ENCODE results near the gene DYNLT1. TPM values are rescaled to one million over a fixed set of nuclear protein-coding genes. Genes with fewer than 3 reads are reported as not detected.
"Not testable (repeated sequence)": the region's sequence is repeated elsewhere in the genome, so short reads cannot be mapped to it uniquely, and the experiment has no call there.

Gene DYNLT1
- total RNA-seq, 1 donor from 2014 or later, result 32.4 TPM

DNA sequence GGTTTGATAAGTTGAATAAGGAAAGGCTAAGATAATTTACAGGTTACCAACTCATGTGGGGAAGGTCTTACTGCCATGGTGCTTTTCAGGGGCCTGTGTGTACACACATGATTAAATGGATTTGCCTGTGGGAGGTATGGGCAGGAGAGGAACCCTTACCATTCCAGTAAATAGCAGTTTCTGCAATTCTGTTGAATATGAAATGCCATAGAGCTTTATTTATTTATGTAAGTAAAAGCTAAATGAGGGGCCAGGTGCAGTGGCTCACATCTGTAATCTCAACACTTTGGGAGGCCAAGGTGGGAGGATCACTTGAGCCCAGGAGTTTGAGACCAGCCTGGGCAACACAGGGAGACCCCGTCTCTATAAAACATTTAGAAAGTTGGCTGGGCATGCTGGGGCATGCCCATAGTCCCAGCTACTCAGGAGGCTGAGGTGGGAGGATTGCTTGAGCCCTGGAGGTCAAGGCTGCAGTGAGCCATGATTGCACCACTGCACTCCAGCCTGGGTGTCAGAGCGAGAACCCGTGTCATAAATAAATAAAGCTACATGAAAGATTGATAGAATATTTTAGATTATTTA, 11.9 kb downstream of the DYNLT1 start:
- H3K36me3 ChIP-seq (ENCODE audit: control insufficient read depth in 3 of 3, insufficient read depth in 3 of 3, low read length in 3 of 3), result peaks cover 17 to 25% (median 24%) of the 10 kb centered on the region in 3 donors
- H3K27ac ChIP-seq (ENCODE audit: low read depth, low read length), result peak overlapping the region; percentile 71
- H3K4me1 ChIP-seq (ENCODE audit: control insufficient read depth in 3 of 3, insufficient read depth in 3 of 3, low read length in 3 of 3), result peaks cover 30 to 41% (median 33%) of the 10 kb centered on the region in 3 donors
- H3K9ac ChIP-seq (ENCODE audit: low read depth in 1 of 3, low read length in 3 of 3), result peak overlapping the region in 1 of 3 donors; percentile 72
- not testable (repeated sequence) for H3K9me3 ChIP-seq (ENCODE audit: control insufficient read depth in 3 of 3, low read length in 3 of 3); H3K27me3 ChIP-seq (ENCODE audit: control insufficient read depth in 3 of 3, insufficient read depth in 3 of 3, low read length in 3 of 3); H3K4me3 ChIP-seq (ENCODE audit: low read length in 3 of 3)

DNA sequence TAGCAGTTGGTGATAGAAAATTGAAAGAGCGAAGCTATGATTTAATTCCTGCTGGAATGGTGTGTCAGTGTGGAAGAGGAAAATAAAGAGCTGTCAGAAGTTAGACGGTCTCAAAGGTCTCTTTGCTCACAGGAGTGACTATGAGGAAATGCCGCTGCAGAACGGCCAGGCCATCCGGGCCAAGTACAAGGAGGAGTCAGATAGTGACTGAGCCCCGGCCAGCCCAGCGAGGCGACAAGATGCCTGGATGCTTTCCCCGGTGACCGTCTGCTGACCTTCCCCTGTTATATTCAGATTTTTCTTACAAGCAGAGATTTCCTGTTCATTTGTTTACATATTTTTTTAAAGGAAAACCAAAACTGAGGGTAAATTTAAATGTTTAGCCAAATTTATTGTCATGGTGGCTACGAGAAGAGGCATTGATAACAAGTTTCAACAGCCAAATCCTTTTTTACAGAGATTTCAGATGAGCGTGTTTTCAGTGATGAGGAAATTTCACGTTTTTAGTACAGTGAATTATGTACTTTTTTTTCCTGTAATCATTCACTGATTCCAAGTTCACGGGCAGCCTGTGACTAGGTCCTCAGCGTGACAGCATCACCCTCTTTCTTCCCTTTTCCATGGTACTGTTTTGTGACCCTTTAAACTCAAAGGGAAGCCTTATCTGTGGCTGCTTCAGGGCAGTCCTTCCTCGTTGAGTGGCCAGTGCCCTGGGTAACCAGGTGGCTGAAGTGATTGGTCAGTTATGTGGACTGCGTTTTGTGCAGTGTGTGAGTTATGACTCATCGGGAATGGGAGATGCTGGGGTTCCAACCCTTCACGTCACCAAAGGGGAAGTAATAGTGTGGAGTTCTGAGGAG, 12.6 kb downstream of the DYNLT1 start:
- Histone ChIP-seq H3K36me3 (ENCODE audit: control insufficient read depth in 3 of 3, insufficient read depth in 3 of 3, low read length in 3 of 3) (peaks cover 20 to 24% (median 23%) of the 10 kb centered on the region in 3 donors), H3K9me3 (ENCODE audit: control insufficient read depth in 3 of 3, low read length in 3 of 3) (no peaks in the 10 kb centered on the region), H3K27ac (ENCODE audit: low read depth, low read length) (peak overlapping the region; percentile 71), H3K9ac (ENCODE audit: low read depth in 1 of 3, low read length in 3 of 3) (peak overlapping the region in 2 of 3 donors; percentile 10 to 72), H3K4me3 (ENCODE audit: low read length in 3 of 3) (peak overlapping the region in 1 of 3 donors; percentile 35), H3K27me3 (ENCODE audit: control insufficient read depth in 3 of 3, insufficient read depth in 3 of 3, low read length in 3 of 3) (no peaks in the 10 kb centered on the region), H3K4me1 (ENCODE audit: control insufficient read depth in 3 of 3, insufficient read depth in 3 of 3, low read length in 3 of 3) (peaks cover 30 to 44% (median 33%) of the 10 kb centered on the region in 3 donors)

DNA sequence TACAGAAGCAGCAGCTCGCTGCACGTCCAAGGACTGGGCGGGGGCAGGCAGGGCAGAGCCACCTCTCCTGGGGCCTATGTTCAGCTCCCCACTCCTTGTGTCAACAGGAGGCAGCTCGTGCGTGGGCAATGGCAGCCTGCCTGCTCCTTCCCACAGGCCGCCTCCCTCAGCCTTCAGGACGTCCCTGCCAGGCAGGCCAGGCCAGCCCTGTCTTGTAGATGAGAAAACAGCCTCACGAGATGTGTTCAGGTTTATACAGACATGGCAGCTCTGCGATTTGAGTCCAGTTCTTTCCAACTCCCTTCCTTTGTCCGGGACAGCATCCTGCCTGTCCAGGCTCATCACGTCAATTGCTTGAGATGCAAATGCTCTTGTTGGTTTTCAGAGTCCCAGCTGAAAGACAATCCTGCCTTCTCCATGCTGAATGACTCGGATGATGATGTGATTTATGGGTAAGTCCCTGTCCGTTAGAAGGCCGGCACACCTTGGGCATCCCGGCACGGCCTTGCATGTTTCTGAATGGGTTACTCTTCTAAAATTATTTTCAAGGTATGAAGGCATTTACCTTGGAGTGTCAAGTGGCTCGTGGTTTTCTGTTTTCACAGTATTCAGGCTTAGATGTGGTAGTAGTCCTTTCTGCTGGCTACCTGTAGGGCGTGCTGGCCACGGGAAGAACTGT, 13.5 kb downstream of the DYNLT1 start:
- peak overlapping the region in 1 of 3 donors; percentile 35 for H3K4me3 ChIP-seq (ENCODE audit: low read length in 3 of 3)
- H3K27me3 ChIP-seq (ENCODE audit: control insufficient read depth in 3 of 3, insufficient read depth in 3 of 3, low read length in 3 of 3), result no peaks in the 10 kb centered on the region
- H3K27ac ChIP-seq (ENCODE audit: low read depth, low read length), result peak overlapping the region; percentile 71
- peak overlapping the region in 1 of 3 donors; percentile 72 for H3K9ac ChIP-seq (ENCODE audit: low read depth in 1 of 3, low read length in 3 of 3)
- H3K9me3 ChIP-seq (ENCODE audit: control insufficient read depth in 3 of 3, low read length in 3 of 3), result no peaks in the 10 kb centered on the region
- peaks cover 22 to 27% (median 22%) of the 10 kb centered on the region in 3 donors for H3K36me3 ChIP-seq (ENCODE audit: control insufficient read depth in 3 of 3, insufficient read depth in 3 of 3, low read length in 3 of 3)
- peaks cover 30 to 44% (median 33%) of the 10 kb centered on the region in 3 donors for H3K4me1 ChIP-seq (ENCODE audit: control insufficient read depth in 3 of 3, insufficient read depth in 3 of 3, low read length in 3 of 3)

DNA sequence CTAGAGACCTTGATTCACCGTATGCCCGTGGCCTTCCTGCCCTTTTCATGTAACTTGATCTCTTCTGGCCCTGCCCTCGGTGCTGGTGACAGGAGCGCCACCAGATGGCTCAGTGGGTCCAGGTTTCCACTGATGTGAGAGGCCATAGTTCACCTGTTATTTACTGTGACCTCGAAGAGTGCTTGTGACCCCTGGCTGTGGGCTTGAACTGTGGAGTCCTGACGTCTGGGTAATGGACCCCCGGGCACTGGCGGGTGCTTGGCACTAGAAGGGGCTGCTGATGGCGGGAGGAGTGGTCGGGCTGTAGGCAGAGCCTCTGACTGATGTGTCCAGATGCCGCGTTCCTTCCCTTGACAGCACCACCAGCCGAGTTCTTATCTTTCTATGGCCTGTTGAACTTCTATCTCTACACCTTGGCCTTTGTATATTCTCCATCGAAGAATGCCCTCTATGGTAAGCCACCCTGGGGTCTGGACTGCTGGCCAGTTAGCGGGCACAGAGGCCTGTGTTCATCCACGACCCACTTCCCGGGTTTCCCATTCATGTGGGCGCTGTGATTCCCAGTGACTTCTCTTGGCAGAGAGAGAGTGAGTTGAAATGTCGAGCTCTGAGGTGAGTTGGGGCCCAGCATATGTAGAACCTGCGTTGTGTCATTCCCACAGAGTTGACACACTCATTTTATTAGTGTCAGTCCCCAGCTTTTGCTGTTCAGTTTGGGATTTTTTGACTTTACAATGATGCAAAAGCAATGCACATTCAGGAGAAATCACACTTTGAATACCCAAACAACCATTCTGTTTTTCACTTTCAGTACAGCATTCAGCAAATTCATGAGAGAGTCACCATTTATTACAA, 14.9 kb downstream of the DYNLT1 start:
- Histone ChIP-seq H3K9ac (ENCODE audit: low read depth in 1 of 3, low read length in 3 of 3) (peak overlapping the region in 2 of 3 donors; percentile 48 to 60), H3K9me3 (ENCODE audit: control insufficient read depth in 3 of 3, low read length in 3 of 3) (no peaks in the 10 kb centered on the region), H3K36me3 (ENCODE audit: control insufficient read depth in 3 of 3, insufficient read depth in 3 of 3, low read length in 3 of 3) (peaks cover 14 to 31% (median 21%) of the 10 kb centered on the region in 3 donors), H3K4me1 (ENCODE audit: control insufficient read depth in 3 of 3, insufficient read depth in 3 of 3, low read length in 3 of 3) (peaks cover 30 to 44% (median 33%) of the 10 kb centered on the region in 3 donors), H3K27ac (ENCODE audit: low read depth, low read length) (no peak overlapping the region), H3K4me3 (ENCODE audit: low read length in 3 of 3) (no peak overlapping the region), H3K27me3 (ENCODE audit: control insufficient read depth in 3 of 3, insufficient read depth in 3 of 3, low read length in 3 of 3) (no peaks in the 10 kb centered on the region)

DNA sequence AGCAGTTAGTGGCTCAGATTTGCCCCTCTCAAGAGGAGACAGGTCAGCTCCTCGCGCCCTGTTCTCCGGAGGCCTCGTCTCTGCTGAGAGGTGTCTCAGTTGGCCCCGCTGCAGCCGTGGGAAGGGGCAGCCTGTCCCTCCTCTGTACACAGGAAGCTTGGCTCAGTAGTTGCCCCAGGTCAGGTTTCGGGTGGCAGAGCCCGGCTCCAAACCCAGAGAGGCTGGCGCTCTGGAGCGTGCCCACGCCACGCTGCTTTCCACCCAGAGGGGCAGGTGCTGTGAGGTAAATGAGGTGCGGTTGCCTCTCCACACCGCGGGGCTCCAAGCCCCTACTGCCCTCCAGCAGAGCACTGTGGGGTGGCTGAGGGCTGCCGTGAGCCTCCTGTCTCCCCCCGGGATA, 16.0 kb downstream of the DYNLT1 start:
- Histone ChIP-seq H3K9ac (ENCODE audit: low read depth in 1 of 3, low read length in 3 of 3) (peak overlapping the region; percentile 43 to 60 (median 48)), H3K4me3 (ENCODE audit: low read length in 3 of 3) (peak overlapping the region in 1 of 3 donors; percentile 61), H3K4me1 (ENCODE audit: control insufficient read depth in 3 of 3, insufficient read depth in 3 of 3, low read length in 3 of 3) (peaks cover 30 to 44% (median 33%) of the 10 kb centered on the region in 3 donors), H3K36me3 (ENCODE audit: control insufficient read depth in 3 of 3, insufficient read depth in 3 of 3, low read length in 3 of 3) (peaks cover 14 to 32% (median 21%) of the 10 kb centered on the region in 3 donors), H3K27me3 (ENCODE audit: control insufficient read depth in 3 of 3, insufficient read depth in 3 of 3, low read length in 3 of 3) (no peaks in the 10 kb centered on the region), H3K27ac (ENCODE audit: low read depth, low read length) (no peak overlapping the region), H3K9me3 (ENCODE audit: control insufficient read depth in 3 of 3, low read length in 3 of 3) (no peaks in the 10 kb centered on the region)

DNA sequence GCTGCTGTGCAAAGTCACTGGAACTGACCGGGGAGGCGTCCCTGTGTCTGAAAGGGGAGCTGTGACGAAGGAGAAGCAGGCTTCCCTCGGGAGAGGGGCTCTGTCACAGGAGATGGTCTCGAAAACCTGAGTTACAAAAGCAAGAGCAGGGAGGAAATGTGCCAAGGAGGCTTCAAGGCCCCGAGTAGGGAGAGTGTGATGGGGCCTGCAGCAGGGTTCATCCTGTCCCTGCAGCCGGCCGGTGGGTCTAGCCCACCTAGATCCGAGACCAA, 16.7 kb downstream of the DYNLT1 start:
- no peak overlapping the region for H3K4me3 ChIP-seq (ENCODE audit: low read length in 3 of 3)
- H3K4me1 ChIP-seq (ENCODE audit: control insufficient read depth in 3 of 3, insufficient read depth in 3 of 3, low read length in 3 of 3), result peaks cover 30 to 44% (median 33%) of the 10 kb centered on the region in 3 donors

DNA sequence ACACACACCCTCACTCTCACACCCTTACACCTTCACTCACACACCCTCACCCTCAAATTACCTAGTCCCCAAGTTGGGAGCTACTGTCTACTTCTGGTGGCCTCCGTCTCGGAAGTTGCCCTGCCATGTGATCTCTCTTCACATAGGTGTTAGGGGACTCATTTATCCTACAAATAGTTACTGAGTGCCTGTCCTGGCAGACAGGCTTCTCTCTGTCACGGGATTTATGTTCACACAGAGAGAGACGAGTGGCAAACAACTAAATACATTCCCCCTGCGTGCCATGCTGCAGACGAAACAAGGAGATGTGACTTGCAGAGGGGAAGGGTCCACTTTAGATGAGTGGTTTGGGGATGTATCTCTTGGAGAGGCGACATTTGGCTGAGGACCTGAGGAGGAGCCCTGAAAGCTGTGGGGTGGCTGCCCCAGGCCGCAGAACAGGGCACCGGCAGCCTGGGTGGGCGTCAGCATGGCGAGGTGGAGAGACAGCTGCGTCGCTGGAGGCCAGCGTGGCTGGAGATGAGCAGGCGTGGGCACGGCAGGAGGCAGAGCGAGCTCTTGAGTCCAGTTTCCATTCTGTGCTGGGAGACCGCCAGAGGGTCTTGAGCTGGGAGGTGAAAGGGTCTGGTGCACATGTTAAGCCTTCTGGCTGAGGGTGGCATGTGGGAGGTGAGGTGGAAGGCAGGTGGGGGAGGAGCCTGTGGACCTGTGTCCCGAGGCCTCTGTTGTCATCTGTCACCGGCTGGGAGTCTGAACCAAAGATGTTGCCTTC, 17.2 kb downstream of the DYNLT1 start:
- no peak overlapping the region for H3K27ac ChIP-seq (ENCODE audit: low read depth, low read length)
- H3K36me3 ChIP-seq (ENCODE audit: control insufficient read depth in 3 of 3, insufficient read depth in 3 of 3, low read length in 3 of 3), result peaks cover 18 to 27% (median 18%) of the 10 kb centered on the region in 3 donors
- H3K9ac ChIP-seq (ENCODE audit: low read depth in 1 of 3, low read length in 3 of 3), result peak overlapping the region in 1 of 3 donors; percentile 3
- H3K9me3 ChIP-seq (ENCODE audit: control insufficient read depth in 3 of 3, low read length in 3 of 3), result no peaks in the 10 kb centered on the region
- H3K27me3 ChIP-seq (ENCODE audit: control insufficient read depth in 3 of 3, insufficient read depth in 3 of 3, low read length in 3 of 3), result no peaks in the 10 kb centered on the region
- H3K4me3 ChIP-seq (ENCODE audit: low read length in 3 of 3), result no peak overlapping the region
- peaks cover 29 to 42% (median 32%) of the 10 kb centered on the region in 3 donors for H3K4me1 ChIP-seq (ENCODE audit: control insufficient read depth in 3 of 3, insufficient read depth in 3 of 3, low read length in 3 of 3)

More for the DNA sequence above, 16.7 kb downstream of the DYNLT1 start:
- Histone ChIP-seq H3K27me3 (ENCODE audit: control insufficient read depth in 3 of 3, insufficient read depth in 3 of 3, low read length in 3 of 3) (no peaks in the 10 kb centered on the region), H3K9ac (ENCODE audit: low read depth in 1 of 3, low read length in 3 of 3) (peak overlapping the region in 1 of 3 donors; percentile 3), H3K27ac (ENCODE audit: low read depth, low read length) (no peak overlapping the region), H3K9me3 (ENCODE audit: control insufficient read depth in 3 of 3, low read length in 3 of 3) (no peaks in the 10 kb centered on the region), H3K36me3 (ENCODE audit: control insufficient read depth in 3 of 3, insufficient read depth in 3 of 3, low read length in 3 of 3) (peaks cover 15 to 27% (median 18%) of the 10 kb centered on the region in 3 donors)

DNA sequence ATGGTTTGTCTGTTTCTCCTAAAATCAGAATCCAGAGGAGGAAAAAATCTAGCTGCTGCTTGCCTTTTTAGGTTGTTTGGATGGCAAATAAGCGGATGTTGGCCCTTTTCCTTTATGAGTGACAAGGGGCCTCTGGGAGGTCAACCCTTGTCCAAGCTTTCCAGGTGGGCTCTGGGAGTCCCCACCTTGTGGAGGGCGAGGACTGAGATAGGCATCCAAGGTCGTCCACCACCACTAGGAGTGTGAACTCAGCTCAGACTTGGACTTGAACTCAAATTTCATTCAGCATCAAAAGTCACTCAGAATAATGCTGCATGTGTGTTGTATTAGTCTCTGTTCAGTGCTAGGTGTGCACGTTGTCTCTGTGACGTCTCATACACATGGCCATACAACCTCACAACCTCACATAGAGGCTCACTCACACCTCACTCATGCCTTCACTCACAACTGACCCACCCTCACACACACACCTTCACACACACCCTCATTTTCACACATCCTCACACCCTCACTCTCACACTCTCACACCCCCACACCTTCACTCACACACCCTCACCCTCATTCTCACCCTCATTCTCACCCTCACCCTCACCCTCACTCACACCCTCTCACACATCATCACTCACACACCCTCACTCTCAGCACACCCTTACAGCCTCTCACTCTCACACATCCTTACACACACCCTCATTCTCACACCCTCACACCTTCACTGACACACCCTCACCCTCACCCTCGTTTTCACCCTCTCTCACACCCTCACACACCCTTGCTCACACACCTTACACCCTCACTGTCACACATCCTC, 18.0 kb downstream of the DYNLT1 start:
- no peak overlapping the region for H3K4me3 ChIP-seq (ENCODE audit: low read length in 3 of 3)

More for the DNA sequence above, 18.0 kb downstream of the DYNLT1 start:
- Histone ChIP-seq H3K27ac (ENCODE audit: low read depth, low read length) (no peak overlapping the region), H3K36me3 (ENCODE audit: control insufficient read depth in 3 of 3, insufficient read depth in 3 of 3, low read length in 3 of 3) (peaks cover 18 to 30% (median 20%) of the 10 kb centered on the region in 3 donors), H3K4me1 (ENCODE audit: control insufficient read depth in 3 of 3, insufficient read depth in 3 of 3, low read length in 3 of 3) (peaks cover 22 to 34% (median 25%) of the 10 kb centered on the region in 3 donors), H3K9me3 (ENCODE audit: control insufficient read depth in 3 of 3, low read length in 3 of 3) (no peaks in the 10 kb centered on the region), H3K9ac (ENCODE audit: low read depth in 1 of 3, low read length in 3 of 3) (no peak overlapping the region), H3K27me3 (ENCODE audit: control insufficient read depth in 3 of 3, insufficient read depth in 3 of 3, low read length in 3 of 3) (no peaks in the 10 kb centered on the region)
